Posterior cingulate gyrus (tissue), 11 donors: Measurements from ENCODE around the gene EYA2.
"Not testable (repeated sequence)": the region's sequence is repeated elsewhere in the genome, so short reads cannot be mapped to it uniquely, and the experiment has no call there.

ENCODE experiments used
- DNase-seq, 10 donors: peaks; one replicate each; pipeline versions ENCODE4 v3.0.0 to v3.0.0-alpha.2; 2020 to 2021; ENCODE audit warnings: mixed read lengths in 3 of 10
- intact Hi-C: fragments of 100-400 bp; cut with DNase I; formaldehyde crosslinking; loops from one replicate; pipeline ENCODE4 v1.15.1; 2023

EYA2 gene

GRCh38 chr20:46929902-46930301 is 35.3 kb downstream of the EYA2 start:
- intact Hi-C loops: no loop called here
- DNase-seq: no peak

- intact Hi-C loops: no loop called here
- no peak for DNase-seq
Measured at GRCh38 chr20:46930640-46931339, 36.1 kb downstream of the EYA2 start.

- intact Hi-C loops: no loop called here
- no peak for DNase-seq
Measured at GRCh38 chr20:46931699-46932098, 37.1 kb downstream of the EYA2 start.

GRCh38 chr20:46932439-46932838 is 37.8 kb downstream of the EYA2 start:
- DNase-seq, intact Hi-C loops: not testable (repeated sequence)

GRCh38 chr20:46933150-46933549 is 38.5 kb downstream of the EYA2 start:
- intact Hi-C loops: no loop called here
- no peak for DNase-seq

- intact Hi-C loops: no loop called here
- DNase-seq: no peak
Measured at GRCh38 chr20:46934746-46935287, 40.2 kb downstream of the EYA2 start.

GRCh38 chr20:46935394-46936017 is 40.9 kb downstream of the EYA2 start:
- intact Hi-C loops: no loop called here
- DNase-seq: no peak

- intact Hi-C loops: no loop called here
- no peak for DNase-seq
Measured at GRCh38 chr20:46936415-46937156, 41.9 kb downstream of the EYA2 start.

- DNase-seq: no peak
- intact Hi-C loops: no loop called here
Measured at GRCh38 chr20:46937157-46937523, 42.5 kb downstream of the EYA2 start.

GRCh38 chr20:46937533-46938226 is 43.0 kb downstream of the EYA2 start:
- intact Hi-C loops: no loop called here
- no peak for DNase-seq

GRCh38 chr20:46938434-46938833 is 43.8 kb downstream of the EYA2 start:
- no peak for DNase-seq
- intact Hi-C loops: no loop called here

- DNase-seq: no peak
- intact Hi-C loops: no loop called here
Measured at GRCh38 chr20:46939031-46939965, 44.7 kb downstream of the EYA2 start.

GRCh38 chr20:46940616-46941015 is 46.0 kb downstream of the EYA2 start:
- no peak for DNase-seq
- intact Hi-C loops: no loop called here

- DNase-seq: no peak
- intact Hi-C loops: no loop called here
Measured at GRCh38 chr20:46941404-46941803, 46.8 kb downstream of the EYA2 start.

GRCh38 chr20:46943861-46944591 is 49.4 kb downstream of the EYA2 start:
- DNase-seq: no peak
- intact Hi-C loops: no loop called here

GRCh38 chr20:46945465-46945864 is 50.8 kb downstream of the EYA2 start:
- DNase-seq: no peak
- intact Hi-C loops: no loop called here

- intact Hi-C loops: no loop called here
- DNase-seq: no peak
Measured at GRCh38 chr20:46946181-46946624, 51.6 kb downstream of the EYA2 start.

GRCh38 chr20:46946796-46947195 is 52.2 kb downstream of the EYA2 start:
- intact Hi-C loops: no loop called here
- no peak for DNase-seq

- intact Hi-C loops: no loop called here
- no peak for DNase-seq
Measured at GRCh38 chr20:46948081-46948480, 53.4 kb downstream of the EYA2 start.
